Measurements from ENCODE around the gene MATN1. TPM values are rescaled to one million over a fixed set of nuclear protein-coding genes. Genes with fewer than 3 reads are reported as not detected.
A peak's percentile ranks its signal among the peaks of the same experiment; 100 is the strongest.

Gene MATN1
- total and polyA plus RNA-seq, 8 donors: 0.06 to 0.07 TPM; not detected in 6

GRCh38 chr1:30729901-30730300, 6.5 kb upstream of the MATN1 start:
- Histone ChIP-seq H3K36me3 (peaks cover 0 to 3% (median 0%) of the 10 kb centered on the region in 3 donors), H3K27ac (no peak overlapping the region), H3K27me3 (no peaks in the 10 kb centered on the region), H3K9me3 (no peaks in the 10 kb centered on the region), H3K4me3 (no peak overlapping the region), H3K4me1 (no peaks in the 10 kb centered on the region)
- no peak for TF ChIP-seq CTCF (IDR thresholded peaks at IDR 0.05)
- intact Hi-C loops (cut with DNase I): loop anchor here in 1 of 3 donors (5.0 to 10.0 kb wide), 2 partner anchors 47 to 155 kb away; no protein-coding TSS in a partner anchor
- DNase-seq (peak in 1 of 6 donors; percentile 20), ATAC-seq (no peak), FAIRE-seq (no peak)
- WGBS, 2 donors: 75 to 76% methylated on average over 6 of the region's 6 CpGs

- FAIRE-seq: no peak
- Histone ChIP-seq H3K27me3 (no peaks in the 10 kb centered on the region), H3K9me3 (no peaks in the 10 kb centered on the region), H3K27ac (no peak overlapping the region), H3K4me1 (no peaks in the 10 kb centered on the region), H3K4me3 (no peak overlapping the region), H3K36me3 (peaks cover 0 to 3% (median 0%) of the 10 kb centered on the region in 3 donors)
- DNase-seq: peak in 1 of 6 donors; percentile 32
- 57 to 63% methylated on average over 17 of the region's 17 CpGs for WGBS, 2 donors
- ATAC-seq: no peak
- TF ChIP-seq CTCF (IDR thresholded peaks at IDR 0.05): no peak
- intact Hi-C loops (cut with DNase I): loop anchor here in 1 of 3 donors (5.0 to 10.0 kb wide), 2 partner anchors 48 to 156 kb away; no protein-coding TSS in a partner anchor
Measured at GRCh38 chr1:30728832-30729638, 5.7 kb upstream of the MATN1 start.

GRCh38 chr1:30728340-30728739, 5.0 kb upstream of the MATN1 start:
- 68 to 73% methylated on average over 8 of the region's 8 CpGs for WGBS, 2 donors
- no peak for TF ChIP-seq CTCF (IDR thresholded peaks at IDR 0.05)
- Histone ChIP-seq H3K9me3 (no peaks in the 10 kb centered on the region), H3K4me1 (no peaks in the 10 kb centered on the region), H3K27ac (no peak overlapping the region), H3K36me3 (peaks cover 0 to 3% (median 0%) of the 10 kb centered on the region in 3 donors), H3K4me3 (no peak overlapping the region), H3K27me3 (no peaks in the 10 kb centered on the region)
- intact Hi-C loops (cut with DNase I): loop anchor here in 1 of 3 donors (5.0 to 10.0 kb wide), 2 partner anchors 49 to 156 kb away; no protein-coding TSS in a partner anchor
- no peak for FAIRE-seq
- ATAC-seq: no peak
- peak in 2 of 6 donors; percentile 30 to 46 for DNase-seq

GRCh38 chr1:30727824-30728223, 4.4 kb upstream of the MATN1 start:
- FAIRE-seq: no peak
- no peaks in the 10 kb centered on the region for H3K9me3 ChIP-seq

More at GRCh38 chr1:30727824-30728223, 4.4 kb upstream of the MATN1 start:
- 90 to 100% methylated on average over 2 of the region's 2 CpGs for WGBS, 2 donors
- Histone ChIP-seq H3K4me3 (no peak overlapping the region), H3K27me3 (no peaks in the 10 kb centered on the region), H3K27ac (no peak overlapping the region), H3K4me1 (no peaks in the 10 kb centered on the region), H3K36me3 (peaks cover 0 to 3% (median 0%) of the 10 kb centered on the region in 3 donors)
- intact Hi-C loops (cut with DNase I): loop anchor here in 1 of 3 donors (5.0 to 10.0 kb wide), 2 partner anchors 49 to 157 kb away; no protein-coding TSS in a partner anchor
- ATAC-seq (no peak), DNase-seq (no peak)
- no peak for TF ChIP-seq CTCF (IDR thresholded peaks at IDR 0.05)

All from pancreas (tissue), 10 donors.